HG03565 (cell line): ENCODE measurements around the gene UBE2C.
"Not testable (repeated sequence)": the region's sequence is repeated elsewhere in the genome, so short reads cannot be mapped to it uniquely, and the experiment has no call there.

Experiments
- ATAC-seq: cut with Tn5 transposase; IDR thresholded peaks from one replicate; pipeline ENCODE4 v1.9.1; 2021; ENCODE audit warnings: mild to moderate bottlenecking, moderate library complexity; ENCODE audit not compliant: unreplicated experiment

UBE2C gene

GRCh38 chr20:45829673-45830106 is 17.2 kb downstream of the UBE2C start:
- ATAC-seq = not testable (repeated sequence)

- no peak for ATAC-seq
These were observed 20.2 kb downstream of the UBE2C start for GRCh38 chr20:45832619-45833018.

GRCh38 chr20:45833030-45833882 is 20.8 kb downstream of the UBE2C start, which contains the start of gene SNX21:
Gene SNX21, plus strand, starts transcription at chr20:45833799. Its CDS starts 121 bp downstream, at chr20:45833920.
- ATAC-seq = no peak

GRCh38 chr20:45833883-45834796 is 21.7 kb downstream of the UBE2C start:
- no peak for ATAC-seq

GRCh38 chr20:45834797-45835161 is 22.3 kb downstream of the UBE2C start:
- ATAC-seq = no peak

GRCh38 chr20:45835329-45835765 is 22.9 kb downstream of the UBE2C start:
- no peak for ATAC-seq

GRCh38 chr20:45835825-45836224 is 23.4 kb downstream of the UBE2C start:
- no peak for ATAC-seq

- no peak for ATAC-seq
These were observed 24.4 kb downstream of the UBE2C start for GRCh38 chr20:45836841-45837240.

GRCh38 chr20:45840700-45841198 is 28.3 kb downstream of the UBE2C start:
- ATAC-seq = no peak

- no peak for ATAC-seq
These were observed 29.1 kb downstream of the UBE2C start for GRCh38 chr20:45841407-45842129.

- no peak for ATAC-seq
These were observed 29.8 kb downstream of the UBE2C start for GRCh38 chr20:45842169-45842812.

- no peak for ATAC-seq
These were observed 31.1 kb downstream of the UBE2C start for GRCh38 chr20:45843506-45843905.

- no peak for ATAC-seq
These were observed 33.0 kb downstream of the UBE2C start for GRCh38 chr20:45845452-45845851.

- no peak for ATAC-seq
These were observed 36.0 kb downstream of the UBE2C start for GRCh38 chr20:45848421-45848820.

GRCh38 chr20:45848969-45849582 is 36.6 kb downstream of the UBE2C start:
- no peak for ATAC-seq

GRCh38 chr20:45850238-45850637 is 37.8 kb downstream of the UBE2C start:
- no peak for ATAC-seq

GRCh38 chr20:45850926-45851325 is 38.5 kb downstream of the UBE2C start:
- no peak for ATAC-seq

- no peak for ATAC-seq
These were observed 39.1 kb downstream of the UBE2C start for GRCh38 chr20:45851501-45851900.

GRCh38 chr20:45852326-45852725 is 39.9 kb downstream of the UBE2C start:
- ATAC-seq = no peak

GRCh38 chr20:45853484-45853883 is 41.0 kb downstream of the UBE2C start:
- ATAC-seq = no peak
